HEK293 (cell line): ENCODE results near the gene ABHD16B.

Source experiments
- CTCF ChIA-PET: fragments of 350-600 bp; formaldehyde crosslinking; extraction: SDS; loops from one replicate; lab custom pipeline; 2021; ENCODE audit warnings: antibody characterized with exemption; lab: Yijun Ruan, JAX
- POLR2A ChIA-PET: fragments of 300-600 bp; formaldehyde crosslinking; extraction: SDS; loops from one replicate; lab custom pipeline; 2020; ENCODE audit warnings: antibody characterized with exemption, inconsistent platforms; lab: Yijun Ruan, JAX
- H3K27ac ChIP-seq: fragments of 200-500 bp; sonication (Bioruptor generic); 2 replicates; pipeline ENCODE4 v1.5.1; 2014; ENCODE audit warnings: low read depth, low read length, control low read depth, inconsistent platforms; ENCODE audit errors: extremely low read depth
- H3K36me3 ChIP-seq, 2 experiments: fragments of 200-500 bp in 1 of 2; sonication (Bioruptor generic) in 1 of 2; 1 replicate in 1 of 2; 2 replicates in 1 of 2; pipeline ENCODE4 v1.5.1; 2014 to 2017; ENCODE audit warnings: inconsistent platforms in 2 of 2, low read length in 2 of 2; ENCODE audit not compliant: control insufficient read depth in 2 of 2, insufficient read depth in 1 of 2
- H3K4me1 ChIP-seq: fragments of 200-500 bp; sonication (Bioruptor generic); 2 replicates; pipeline ENCODE4 v1.5.1; 2014; ENCODE audit warnings: mild to moderate bottlenecking, low read length, inconsistent platforms; ENCODE audit not compliant: control insufficient read depth, insufficient read depth
- H3K4me3 ChIP-seq: 2 replicates; pipeline ENCODE4 v1.5.1; 2011; ENCODE audit warnings: low read depth, mild to moderate bottlenecking, control low read depth, low read length, moderate library complexity
- H3K9me3 ChIP-seq: fragments of 200-500 bp; sonication (Bioruptor generic); 2 replicates; pipeline ENCODE4 v1.5.1; 2014; ENCODE audit warnings: low read depth, low read length, inconsistent platforms; ENCODE audit not compliant: control insufficient read depth, insufficient read depth
- AEBP2 ChIP-seq: fragments of 450-650 bp; formaldehyde crosslinking; IDR thresholded peaks from 2 replicates; pipeline ENCODE4 v1.5.1; 2016; ENCODE audit warnings: missing biosample characterization, missing genetic modification characterization, borderline replicate concordance
- BCL11B ChIP-seq: fragments of 450-650 bp; formaldehyde crosslinking; IDR thresholded peaks from 2 replicates; pipeline ENCODE4 v1.5.1; 2016; ENCODE audit warnings: low read depth, missing biosample characterization, missing genetic modification characterization
- BCL6B ChIP-seq: fragments of 450-650 bp; formaldehyde crosslinking; IDR thresholded peaks from 2 replicates; pipeline ENCODE4 v1.5.1; 2017; ENCODE audit warnings: missing biosample characterization, missing genetic modification characterization
- KLF7 ChIP-seq: fragments of 450-650 bp; formaldehyde crosslinking; IDR thresholded peaks from 2 replicates; pipeline ENCODE4 v1.5.1; 2016; ENCODE audit warnings: missing biosample characterization, missing genetic modification characterization, borderline replicate concordance
- MEIS1 ChIP-seq: sonication (generic); formaldehyde crosslinking; IDR thresholded peaks from 2 replicates; pipeline ENCODE4 v1.8.1; 2022; ENCODE audit warnings: missing genetic modification reagents, mild to moderate bottlenecking, borderline replicate concordance
- PRDM1 ChIP-seq: fragments of 450-650 bp; formaldehyde crosslinking; IDR thresholded peaks from 2 replicates; pipeline ENCODE4; 2016; ENCODE audit warnings: missing biosample characterization, missing genetic modification characterization
- SCRT1 ChIP-seq: fragments of 450-650 bp; formaldehyde crosslinking; IDR thresholded peaks from 2 replicates; pipeline ENCODE4 v1.5.1; 2016; ENCODE audit warnings: missing biosample characterization, missing genetic modification characterization, borderline replicate concordance
- YY1 ChIP-seq: fragments of 450-650 bp; formaldehyde crosslinking; IDR thresholded peaks from 2 replicates; pipeline ENCODE4 v1.5.1; 2018; ENCODE audit warnings: missing biosample characterization, missing genetic modification characterization
- ZBTB17 ChIP-seq: fragments of 450-650 bp; formaldehyde crosslinking; IDR thresholded peaks from 2 replicates; pipeline ENCODE4 v1.5.1; 2016; ENCODE audit warnings: missing biosample characterization, missing genetic modification characterization
- ZEB2 ChIP-seq: fragments of 450-650 bp; formaldehyde crosslinking; IDR thresholded peaks from 2 replicates; pipeline ENCODE4 v1.5.1; 2016; ENCODE audit warnings: missing biosample characterization, missing genetic modification characterization
- ZFHX2 ChIP-seq: fragments of 450-650 bp; formaldehyde crosslinking; conservative IDR thresholded peaks from 2 replicates; pipeline ENCODE4 v1.5.1; 2016; ENCODE audit warnings: missing biosample characterization, missing genetic modification characterization
- ZFP41 ChIP-seq: fragments of 450-650 bp; formaldehyde crosslinking; IDR thresholded peaks from 2 replicates; pipeline ENCODE4 v1.5.1; 2016; ENCODE audit warnings: missing biosample characterization, missing genetic modification characterization, borderline replicate concordance
- ZNF10 ChIP-seq: fragments of 450-650 bp; formaldehyde crosslinking; IDR thresholded peaks from 2 replicates; pipeline ENCODE4 v1.5.1; 2017; ENCODE audit warnings: missing biosample characterization, missing genetic modification characterization
- ZNF292 ChIP-seq: fragments of 450-650 bp; formaldehyde crosslinking; IDR thresholded peaks from 2 replicates; pipeline ENCODE4 v1.5.1; 2016; ENCODE audit warnings: low read depth, missing biosample characterization, missing genetic modification characterization, borderline replicate concordance
- ZNF391 ChIP-seq: fragments of 450-650 bp; formaldehyde crosslinking; IDR thresholded peaks from 2 replicates; pipeline ENCODE4 v1.5.1; 2016; ENCODE audit warnings: low read depth, missing biosample characterization, missing genetic modification characterization, borderline replicate concordance
- ZNF404 ChIP-seq: fragments of 450-650 bp; formaldehyde crosslinking; IDR thresholded peaks from 2 replicates; pipeline ENCODE4 v1.5.1; 2017; ENCODE audit warnings: missing biosample characterization, missing genetic modification characterization
- ZNF488 ChIP-seq: fragments of 450-650 bp; formaldehyde crosslinking; IDR thresholded peaks from 2 replicates; pipeline ENCODE4 v1.5.1; 2016; ENCODE audit warnings: missing biosample characterization, missing genetic modification characterization
- ZNF596 ChIP-seq: fragments of 450-650 bp; IDR thresholded peaks from 2 replicates; pipeline ENCODE4 v1.5.0; 2018; ENCODE audit warnings: missing biosample characterization, mild to moderate bottlenecking, missing genetic modification characterization, moderate library complexity
- ZNF600 ChIP-seq: fragments of 450-650 bp; formaldehyde crosslinking; IDR thresholded peaks from 2 replicates; pipeline ENCODE4 v1.5.1; 2016; ENCODE audit warnings: missing biosample characterization, missing genetic modification characterization
- ZNF624 ChIP-seq: fragments of 450-650 bp; formaldehyde crosslinking; IDR thresholded peaks from 2 replicates; pipeline ENCODE4 v1.5.1; 2017; ENCODE audit warnings: missing biosample characterization, missing genetic modification characterization
- ZNF768 ChIP-seq: fragments of 450-650 bp; formaldehyde crosslinking; IDR thresholded peaks from 2 replicates; pipeline ENCODE4 v1.5.1; 2018; ENCODE audit warnings: missing biosample characterization, mild to moderate bottlenecking, missing genetic modification characterization
- ZNF830 ChIP-seq: fragments of 450-650 bp; IDR thresholded peaks from 2 replicates; pipeline ENCODE4 v1.5.0; 2018; ENCODE audit warnings: missing biosample characterization, missing genetic modification characterization, low read depth, mild to moderate bottlenecking, moderate library complexity
- TF ChIP-seq, protein P1 (sequence below): fragments of 450-650 bp; formaldehyde crosslinking; IDR thresholded peaks from 2 replicates; pipeline ENCODE4 v1.5.1; 2016; ENCODE audit warnings: missing biosample characterization, missing genetic modification characterization
- TF ChIP-seq, protein P2 (sequence below): fragments of 450-650 bp; formaldehyde crosslinking; IDR thresholded peaks from 2 replicates; pipeline ENCODE4 v1.5.1; 2016; ENCODE audit warnings: missing biosample characterization, missing genetic modification characterization

ABHD16B gene

GRCh38 chr20:63897978-63898561, 36.8 kb downstream of the ABHD16B start:
- Histone ChIP-seq H3K9me3 (no peaks in the 10 kb centered on the region), H3K36me3 (peaks cover 0 to 14% of the 10 kb centered on the region in 2 experiments; a peak in 1 of 3 replicates), H3K4me3 (no peak overlapping the region), H3K4me1 (peaks cover 12% of the 10 kb centered on the region), H3K27ac (no peak overlapping the region)
- TF ChIP-seq BCL6B (tag by site-specific recombination) = no peak
- TF ChIP-seq SCRT1 (tag by site-specific recombination) = no peak
- no peak for TF ChIP-seq ZFP41 (tag by site-specific recombination)
- TF ChIP-seq, protein P1, sequence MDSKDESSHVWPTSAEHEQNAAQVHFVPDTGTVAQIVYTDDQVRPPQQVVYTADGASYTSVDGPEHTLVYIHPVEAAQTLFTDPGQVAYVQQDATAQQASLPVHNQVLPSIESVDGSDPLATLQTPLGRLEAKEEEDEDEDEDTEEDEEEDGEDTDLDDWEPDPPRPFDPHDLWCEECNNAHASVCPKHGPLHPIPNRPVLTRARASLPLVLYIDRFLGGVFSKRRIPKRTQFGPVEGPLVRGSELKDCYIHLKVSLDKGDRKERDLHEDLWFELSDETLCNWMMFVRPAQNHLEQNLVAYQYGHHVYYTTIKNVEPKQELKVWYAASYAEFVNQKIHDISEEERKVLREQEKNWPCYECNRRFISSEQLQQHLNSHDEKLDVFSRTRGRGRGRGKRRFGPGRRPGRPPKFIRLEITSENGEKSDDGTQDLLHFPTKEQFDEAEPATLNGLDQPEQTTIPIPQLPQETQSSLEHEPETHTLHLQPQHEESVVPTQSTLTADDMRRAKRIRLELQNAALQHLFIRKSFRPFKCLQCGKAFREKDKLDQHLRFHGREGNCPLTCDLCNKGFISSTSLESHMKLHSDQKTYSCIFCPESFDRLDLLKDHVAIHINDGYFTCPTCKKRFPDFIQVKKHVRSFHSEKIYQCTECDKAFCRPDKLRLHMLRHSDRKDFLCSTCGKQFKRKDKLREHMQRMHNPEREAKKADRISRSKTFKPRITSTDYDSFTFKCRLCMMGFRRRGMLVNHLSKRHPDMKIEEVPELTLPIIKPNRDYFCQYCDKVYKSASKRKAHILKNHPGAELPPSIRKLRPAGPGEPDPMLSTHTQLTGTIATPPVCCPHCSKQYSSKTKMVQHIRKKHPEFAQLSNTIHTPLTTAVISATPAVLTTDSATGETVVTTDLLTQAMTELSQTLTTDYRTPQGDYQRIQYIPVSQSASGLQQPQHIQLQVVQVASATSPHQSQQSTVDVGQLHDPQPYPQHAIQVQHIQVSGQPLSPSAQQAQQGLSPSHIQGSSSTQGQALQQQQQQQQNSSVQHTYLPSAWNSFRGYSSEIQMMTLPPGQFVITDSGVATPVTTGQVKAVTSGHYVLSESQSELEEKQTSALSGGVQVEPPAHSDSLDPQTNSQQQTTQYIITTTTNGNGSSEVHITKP (tag by site-specific recombination) = no peak
- TF ChIP-seq YY1 (tag by site-specific recombination) = no peak
- no peak for TF ChIP-seq MEIS1
- TF ChIP-seq, protein P2, sequence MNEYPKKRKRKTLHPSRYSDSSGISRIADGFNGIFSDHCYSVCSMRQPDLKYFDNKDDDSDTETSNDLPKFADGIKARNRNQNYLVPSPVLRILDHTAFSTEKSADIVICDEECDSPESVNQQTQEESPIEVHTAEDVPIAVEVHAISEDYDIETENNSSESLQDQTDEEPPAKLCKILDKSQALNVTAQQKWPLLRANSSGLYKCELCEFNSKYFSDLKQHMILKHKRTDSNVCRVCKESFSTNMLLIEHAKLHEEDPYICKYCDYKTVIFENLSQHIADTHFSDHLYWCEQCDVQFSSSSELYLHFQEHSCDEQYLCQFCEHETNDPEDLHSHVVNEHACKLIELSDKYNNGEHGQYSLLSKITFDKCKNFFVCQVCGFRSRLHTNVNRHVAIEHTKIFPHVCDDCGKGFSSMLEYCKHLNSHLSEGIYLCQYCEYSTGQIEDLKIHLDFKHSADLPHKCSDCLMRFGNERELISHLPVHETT (tag by site-specific recombination) = no peak
- ChIA-PET CTCF (no interaction called here), POLR2A (no interaction called here)

DNA sequence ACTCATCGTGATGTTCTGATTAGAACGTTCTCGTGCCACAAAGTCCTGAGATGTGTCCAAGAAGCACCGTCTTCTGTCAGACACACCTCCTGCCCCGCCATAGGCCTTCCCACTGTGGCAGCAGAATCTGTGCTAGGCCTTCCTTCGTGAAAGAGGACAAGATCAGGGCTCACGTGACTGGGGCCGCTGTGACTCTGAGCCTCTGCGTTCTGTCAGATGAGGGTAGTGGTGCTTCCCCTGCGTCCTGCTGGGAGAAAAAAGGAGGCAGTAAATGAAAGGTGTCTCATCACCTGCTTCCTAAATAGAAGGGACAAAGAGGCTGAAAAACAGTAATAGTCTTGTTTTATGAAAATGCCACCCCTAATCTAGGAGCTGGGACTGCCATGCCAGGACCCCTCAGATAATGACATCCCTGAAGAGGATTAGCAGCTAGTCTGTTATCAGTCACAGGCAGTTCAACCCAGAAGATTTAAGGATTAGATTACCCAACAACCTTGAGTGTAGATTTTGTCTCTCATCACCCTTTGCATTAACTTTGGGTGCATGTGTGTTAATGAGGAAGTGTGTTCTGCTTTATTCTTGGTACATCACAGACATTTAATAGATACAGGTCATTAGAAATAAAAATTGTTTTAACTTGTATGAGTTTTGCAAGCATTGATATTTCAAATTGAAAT, 37.7 kb downstream of the ABHD16B start:
- Histone ChIP-seq H3K9me3 (no peaks in the 10 kb centered on the region), H3K36me3 (peaks cover 0 to 14% of the 10 kb centered on the region in 2 experiments; a peak in 1 of 3 replicates), H3K27ac (no peak overlapping the region), H3K4me3 (no peak overlapping the region), H3K4me1 (peaks cover 12% of the 10 kb centered on the region)
- CTCF ChIA-PET = no interaction called here
- TF ChIP-seq ZNF292 (tag by site-specific recombination) (no peak), ZBTB17 (tag by site-specific recombination) (peak; percentile 78), ZFP41 (tag by site-specific recombination) (no peak), PRDM1 (tag by site-specific recombination) (no peak), ZEB2 (tag by site-specific recombination) (no peak), ZNF624 (tag by site-specific recombination) (no peak), ZNF488 (tag by site-specific recombination) (no peak), ZNF391 (tag by site-specific recombination) (no peak), BCL11B (tag by site-specific recombination) (no peak), ZNF404 (tag by site-specific recombination) (no peak), ZNF600 (tag by site-specific recombination) (peak; percentile 47; the same call in 1 of the 2 replicates), AEBP2 (no peak), ZNF830 (tag by site-specific recombination) (no peak), KLF7 (tag by site-specific recombination) (no peak), ZNF10 (tag by site-specific recombination) (0 out of 2 replicates have a peak, but pooled peaks have one; percentile 24), ZNF596 (tag by site-specific recombination) (no peak), ZNF768 (tag by site-specific recombination) (no peak), ZFHX2 (tag by site-specific recombination) (no peak)
- POLR2A ChIA-PET = no interaction called here
